GM12878 (cell line): ENCODE measurements around the gene CHRNA9. TPM values are rescaled to one million over a fixed set of nuclear protein-coding genes. Genes with fewer than 3 reads are reported as not detected.

Experiments
- ATAC-seq: fragments of 200-7000 bp; cut with Tn5 transposase; 3 replicates; pipeline ENCODE4 v1.9.1; 2020; ENCODE audit warnings: mild to moderate bottlenecking, moderate library complexity
- BruUV-seq: library from RNA; stranded (reverse); fragments of 400-500 nt; replicated peaks from 2 replicates; lab custom pipeline; 2021; lab: Mats Ljungman, UMichigan
- CTCF ChIA-PET: fragments of 300-600 bp; sonication (Branson Sonifier 250); formaldehyde crosslinking; extraction: SDS; loops from one replicate; lab custom pipeline; 2021; ENCODE audit warnings: inconsistent platforms; lab: Yijun Ruan, JAX
- POLR2A ChIA-PET: fragments of 350-600 bp; formaldehyde crosslinking; extraction: SDS; loops from one replicate; lab custom pipeline; 2021; ENCODE audit warnings: inconsistent platforms; lab: Charles Lee
- RAD21 ChIA-PET: fragments of 300-600 bp; sonication (Branson Sonifier 250); formaldehyde crosslinking; loops from one replicate; lab custom pipeline; 2023; ENCODE audit warnings: antibody characterized with exemption; ENCODE audit not compliant: unreplicated experiment; lab: Charles Lee
- SMC1A ChIA-PET: fragments of 300-600 bp; sonication (Branson Sonifier 250); formaldehyde crosslinking; loops from one replicate; lab custom pipeline; 2023; ENCODE audit not compliant: unreplicated experiment, uncharacterized antibody; lab: Charles Lee
- DNase-seq: peaks from one replicate; pipeline ENCODE4 v3.0.0-alpha.2; 2011; ENCODE audit warnings: low read depth, low spot score
- FAIRE-seq: peaks from 3 replicates; lab custom pipeline; 2011; peaks lifted over from hg19 to GRCh38; lab: Jason Lieb, UNC
- H2AFZ ChIP-seq: 2 replicates; pipeline ENCODE4 v1.6.0; 2011; ENCODE audit warnings: low read depth, low read length, control low read depth; ENCODE audit not compliant: control insufficient read depth
- H3K27ac ChIP-seq: 2 replicates; pipeline ENCODE4 v1.5.1; 2011; ENCODE audit warnings: control low read depth; ENCODE audit not compliant: control insufficient read depth, insufficient read depth
- H3K27me3 ChIP-seq, 2 experiments: replicated peaks in 1 of 2; 2 replicates each; pipeline versions ENCODE4 v1.6.0 to v1.6.1; 2011; ENCODE audit warnings: low read length in 1 of 2; ENCODE audit not compliant: control insufficient read depth in 2 of 2, insufficient read depth in 2 of 2
- H3K36me3 ChIP-seq, 2 experiments: 2 replicates each; pipeline ENCODE4 v1.5.1; 2011; ENCODE audit warnings: low read length in 1 of 2; ENCODE audit not compliant: control insufficient read depth in 2 of 2, insufficient read depth in 2 of 2
- H3K4me1 ChIP-seq: 2 replicates; pipeline ENCODE4 v1.6.1; 2011; ENCODE audit warnings: mild to moderate bottlenecking, low read length, moderate library complexity, mixed read lengths; ENCODE audit not compliant: control insufficient read depth, insufficient read depth
- H3K4me2 ChIP-seq: 2 replicates; pipeline ENCODE4 v1.6.0; 2011; ENCODE audit warnings: control low read depth; ENCODE audit not compliant: control insufficient read depth, insufficient read depth
- H3K4me3 ChIP-seq: fragments of 200-600 bp; sonication (generic); 2 replicates; pipeline ENCODE4 v1.5.1; 2016
- H3K79me2 ChIP-seq: 2 replicates; pipeline ENCODE4 v1.6.0; 2011; ENCODE audit warnings: low read length; ENCODE audit not compliant: control insufficient read depth, insufficient read depth
- H3K9ac ChIP-seq: 2 replicates; pipeline ENCODE4 v1.8.0; 2011; ENCODE audit warnings: low read length, control low read depth, mixed read lengths; ENCODE audit not compliant: control insufficient read depth, insufficient read depth
- H3K9me3 ChIP-seq: replicated peaks from 3 replicates; pipeline ENCODE4 v1.5.1; 2011; ENCODE audit warnings: mild to moderate bottlenecking, low read length; ENCODE audit not compliant: control insufficient read depth, insufficient read depth
- H4K20me1 ChIP-seq: 2 replicates; pipeline ENCODE4 v1.6.0; 2011; ENCODE audit not compliant: control insufficient read depth, insufficient read depth
- FOXK2 ChIP-seq: fragments of 450-650 bp; IDR thresholded peaks from 2 replicates; pipeline ENCODE4 v1.6.1; 2017; ENCODE audit warnings: mild to moderate bottlenecking, moderate library complexity
- MYB ChIP-seq: fragments of 150-350 bp; IDR thresholded peaks from 2 replicates; pipeline ENCODE4 v1.6.1; 2014; ENCODE audit warnings: mild to moderate bottlenecking, low read depth, low read length, borderline replicate concordance
- PML ChIP-seq: IDR thresholded peaks from 2 replicates; pipeline ENCODE4 v1.6.1; 2012; ENCODE audit warnings: low read length, inconsistent platforms
- RB1 ChIP-seq: fragments of 450-650 bp; formaldehyde crosslinking; IDR thresholded peaks from 2 replicates; pipeline ENCODE4 v1.6.1; 2017; ENCODE audit warnings: mild to moderate bottlenecking, borderline replicate concordance
- WGBS: methylation state at CpG from one replicate; pipeline ENCODE4 v1.1.6; 2016; ENCODE audit warnings: low lambda C conversion rate; ENCODE audit not compliant: insufficient replicate concordance, insufficient coverage; ENCODE audit errors: missing lambda C conversion rate; 5-methylcytosine and 5-hydroxymethylcytosine counted together
- in situ Hi-C: fragments of 300-500 bp; cut with MboI; formaldehyde crosslinking; loops from 9 replicates; pipeline ENCODE4 v1.14.3; 2018; ENCODE audit warnings: mixed read lengths
- intact Hi-C: fragments of 100-400 bp; cut with micrococcal nuclease; formaldehyde crosslinking; loops from one replicate; pipeline ENCODE4 v1.14.2; 2022; ENCODE audit not compliant: unreplicated experiment
- polyA plus RNA-seq, 11 experiments: library from polyadenylated mRNA; depleted of rRNA in 4 of 11; unstranded in 6 of 11; stranded (reverse) in 5 of 11; fragments of >200 nt; fragmentation: Nextera tagmentation in 4 of 11; fragmentation: Illumina TruSeq in 1 of 11; extraction: Ambion mirVana in 4 of 11; extraction: Trizol in 1 of 11; gene quantifications; 1 replicate in 1 of 11; 2 replicates in 10 of 11; pipeline versions ENCODE4 v1.2.1 to v1.2.3, GENCODE V29; 2011 to 2016; ENCODE audit warnings: inconsistent platforms in 2 of 11, missing spikeins in 2 of 11, low read depth in 1 of 11
- total RNA-seq, 4 experiments: library from RNA; depleted of rRNA in 3 of 4; stranded (reverse); fragments of >200 nt in 3 of 4; fragmentation: Illumina TruSeq in 1 of 4; extraction: Trizol in 1 of 4; gene quantifications; 2 replicates each; pipeline versions ENCODE4 v1.2.1 to v1.2.3, GENCODE V29; 2013 to 2021
- TF ChIP-seq, protein P1 (sequence below): fragments of 450-650 bp; IDR thresholded peaks from 2 replicates; pipeline ENCODE4 v1.6.1; 2017; ENCODE audit warnings: antibody characterized with exemption, mild to moderate bottlenecking, moderate library complexity

Gene CHRNA9
- total and polyA plus RNA-seq, 10 of the 15 experiments (the other 5 are each of a cell fraction or from before 2014, with no cell fraction given) = 0.05 to 0.09 (median 0.08) TPM; not detected in 7

DNA sequence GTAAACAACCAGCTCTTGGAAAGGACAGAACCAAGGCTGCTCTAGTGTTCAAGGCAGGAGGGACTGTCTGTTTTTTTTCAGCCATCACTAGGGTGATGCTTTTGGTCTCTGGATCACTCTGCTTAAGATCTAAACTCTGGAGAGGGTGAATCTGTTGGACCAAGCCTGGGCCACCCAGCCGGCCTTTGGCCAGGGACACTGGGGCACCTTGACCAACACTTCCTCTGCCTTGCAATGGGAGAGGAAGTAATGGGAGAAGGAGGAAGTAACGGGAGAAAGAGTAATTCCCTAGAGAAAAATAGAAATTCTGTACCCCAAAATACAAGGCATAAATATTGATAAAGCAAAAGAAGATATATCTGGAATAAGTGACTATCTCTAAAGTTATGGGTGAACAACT is 12.9 kb downstream of the CHRNA9 start:
- WGBS = 0% methylated on average over 2 of the region's 2 CpGs

More for the DNA sequence above, 12.9 kb downstream of the CHRNA9 start:
- ChIA-PET RAD21 (no interaction called here), POLR2A (no interaction called here)
- no TSS peak for BruUV-seq
- no peaks in the 10 kb centered on the region for H3K27me3 ChIP-seq
- intact Hi-C loops (no loop called here), in situ Hi-C loops (no loop called here)
- DNase-seq = no peak
- no peak overlapping the region for H3K27ac ChIP-seq
- no peak for ATAC-seq
- H3K4me3 ChIP-seq = no peak overlapping the region
- H3K79me2 ChIP-seq = no peaks in the 10 kb centered on the region
- H3K36me3 ChIP-seq = no peaks in the 10 kb centered on the region
- no peak overlapping the region for H3K4me2 ChIP-seq
- H3K4me1 ChIP-seq = no peaks in the 10 kb centered on the region
- TF ChIP-seq FOXK2 (no peak), PML (no peak), RB1 (no peak), MYB (no peak)
- TF ChIP-seq, protein P1, sequence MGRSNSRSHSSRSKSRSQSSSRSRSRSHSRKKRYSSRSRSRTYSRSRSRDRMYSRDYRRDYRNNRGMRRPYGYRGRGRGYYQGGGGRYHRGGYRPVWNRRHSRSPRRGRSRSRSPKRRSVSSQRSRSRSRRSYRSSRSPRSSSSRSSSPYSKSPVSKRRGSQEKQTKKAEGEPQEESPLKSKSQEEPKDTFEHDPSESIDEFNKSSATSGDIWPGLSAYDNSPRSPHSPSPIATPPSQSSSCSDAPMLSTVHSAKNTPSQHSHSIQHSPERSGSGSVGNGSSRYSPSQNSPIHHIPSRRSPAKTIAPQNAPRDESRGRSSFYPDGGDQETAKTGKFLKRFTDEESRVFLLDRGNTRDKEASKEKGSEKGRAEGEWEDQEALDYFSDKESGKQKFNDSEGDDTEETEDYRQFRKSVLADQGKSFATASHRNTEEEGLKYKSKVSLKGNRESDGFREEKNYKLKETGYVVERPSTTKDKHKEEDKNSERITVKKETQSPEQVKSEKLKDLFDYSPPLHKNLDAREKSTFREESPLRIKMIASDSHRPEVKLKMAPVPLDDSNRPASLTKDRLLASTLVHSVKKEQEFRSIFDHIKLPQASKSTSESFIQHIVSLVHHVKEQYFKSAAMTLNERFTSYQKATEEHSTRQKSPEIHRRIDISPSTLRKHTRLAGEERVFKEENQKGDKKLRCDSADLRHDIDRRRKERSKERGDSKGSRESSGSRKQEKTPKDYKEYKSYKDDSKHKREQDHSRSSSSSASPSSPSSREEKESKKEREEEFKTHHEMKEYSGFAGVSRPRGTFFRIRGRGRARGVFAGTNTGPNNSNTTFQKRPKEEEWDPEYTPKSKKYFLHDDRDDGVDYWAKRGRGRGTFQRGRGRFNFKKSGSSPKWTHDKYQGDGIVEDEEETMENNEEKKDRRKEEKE = no peak
- TF ChIP-seq, all 136 proteins: peak for 0
- H4K20me1 ChIP-seq = no peaks in the 10 kb centered on the region
- ChIA-PET CTCF (interaction anchor here (0.6 kb wide), 1 partner anchor 118 kb away, joined by 3 read pairs; no protein-coding TSS in a partner anchor), SMC1A (no interaction called here)
- FAIRE-seq = no peak
- no peak overlapping the region for H3K9ac ChIP-seq
- no peak overlapping the region for H2AFZ ChIP-seq
- H3K9me3 ChIP-seq = no peaks in the 10 kb centered on the region; the same call in 2 of the 3 replicates
